Measurements from ENCODE around the gene ING3.
"Not testable (repeated sequence)": the region's sequence is repeated elsewhere in the genome, so short reads cannot be mapped to it uniquely, and the experiment has no call there.

The ING3 gene

DNA sequence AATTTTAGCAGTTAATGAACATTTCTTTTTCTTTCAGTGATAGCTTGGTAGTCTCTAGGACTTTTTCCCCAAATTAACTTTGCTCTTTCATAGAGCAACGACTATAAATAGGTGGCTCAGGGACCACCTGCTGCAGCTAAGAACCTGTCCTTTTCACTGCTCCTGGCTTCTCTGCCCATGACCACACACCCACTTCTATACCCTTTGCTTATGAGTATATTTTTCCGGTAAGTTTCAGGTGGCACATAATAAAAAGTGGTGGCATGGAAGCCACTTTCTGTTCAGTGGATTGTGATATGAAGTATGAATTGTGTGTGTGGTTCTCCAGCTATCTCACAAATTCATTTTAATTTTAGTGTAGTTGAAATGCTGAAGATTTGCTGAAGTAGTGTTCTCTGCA, 1.2 kb downstream of the ING3 start:
- DNase-seq = no peak

DNA sequence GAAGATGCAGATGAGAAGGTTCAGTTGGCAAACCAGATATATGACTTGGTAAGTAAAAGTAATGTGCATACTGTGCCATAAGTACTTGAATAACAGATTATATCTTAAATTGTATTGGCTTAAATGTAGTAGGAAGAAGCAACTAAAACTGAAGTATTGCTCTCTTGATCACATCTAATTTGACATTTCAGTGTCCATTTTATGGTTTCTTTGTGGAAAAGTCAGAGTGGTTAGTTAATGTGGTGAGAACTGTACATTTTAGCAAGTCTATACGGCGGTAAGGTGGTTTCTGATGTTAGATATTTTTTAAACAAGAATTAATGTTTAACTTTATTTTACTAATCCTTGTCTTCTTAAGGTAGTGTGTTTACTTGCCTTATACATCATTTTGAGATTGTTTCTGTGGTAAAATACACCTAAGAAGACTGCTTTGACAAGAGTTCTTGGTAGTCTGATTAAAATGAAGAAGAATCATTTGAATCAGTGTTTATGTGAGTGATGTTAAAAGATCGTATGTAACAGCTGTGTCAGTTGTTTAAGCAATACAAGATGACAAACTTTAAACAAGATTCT, 5.1 kb downstream of the ING3 start:
- DNase-seq = no peak

DNA sequence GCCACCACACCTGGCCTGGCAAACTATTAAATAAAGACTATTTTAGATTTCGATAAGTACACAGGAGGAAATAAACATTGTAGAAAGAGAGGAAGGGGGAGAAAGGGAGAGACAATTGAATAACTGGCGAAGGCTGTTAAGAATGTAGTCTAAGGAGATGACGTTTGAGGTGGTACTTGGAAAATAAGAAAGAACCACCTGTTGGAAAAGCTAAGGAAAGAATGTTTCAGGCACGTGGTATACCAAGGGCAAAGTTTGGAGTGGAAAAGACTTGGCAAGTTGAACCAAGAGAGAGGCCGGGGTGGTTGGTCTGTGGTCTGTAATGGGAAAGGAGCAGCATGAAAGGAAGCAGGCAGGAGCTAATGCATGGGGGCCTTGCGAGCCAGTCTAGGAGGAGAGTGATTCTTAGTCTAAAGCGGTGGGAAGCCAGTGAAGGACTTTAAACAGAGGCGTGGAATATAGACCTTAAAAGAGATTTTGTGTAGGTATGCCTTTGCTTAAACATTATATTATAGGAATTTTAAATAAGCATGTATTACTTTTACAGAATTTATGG, 9.4 kb downstream of the ING3 start:
- no peak for DNase-seq

DNA sequence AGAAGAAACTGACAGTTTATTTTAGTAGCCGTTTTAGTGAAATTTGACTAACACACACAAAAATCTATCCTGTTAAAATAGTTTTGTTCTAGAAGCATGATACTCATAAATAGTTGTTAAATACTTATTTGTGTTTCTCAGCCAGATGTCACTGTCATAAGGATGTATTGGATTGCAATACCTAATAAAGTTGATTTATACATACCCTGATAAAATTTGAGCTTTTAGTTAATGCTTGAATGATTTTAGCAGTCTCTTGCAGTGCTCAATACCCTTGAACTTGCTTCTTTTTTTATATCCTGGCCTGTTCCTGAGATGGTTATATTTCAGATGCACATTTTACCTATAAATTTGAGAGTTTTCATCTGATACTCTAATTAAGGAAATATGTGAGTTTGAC, 10.1 kb downstream of the ING3 start:
- DNase-seq = no peak

DNA sequence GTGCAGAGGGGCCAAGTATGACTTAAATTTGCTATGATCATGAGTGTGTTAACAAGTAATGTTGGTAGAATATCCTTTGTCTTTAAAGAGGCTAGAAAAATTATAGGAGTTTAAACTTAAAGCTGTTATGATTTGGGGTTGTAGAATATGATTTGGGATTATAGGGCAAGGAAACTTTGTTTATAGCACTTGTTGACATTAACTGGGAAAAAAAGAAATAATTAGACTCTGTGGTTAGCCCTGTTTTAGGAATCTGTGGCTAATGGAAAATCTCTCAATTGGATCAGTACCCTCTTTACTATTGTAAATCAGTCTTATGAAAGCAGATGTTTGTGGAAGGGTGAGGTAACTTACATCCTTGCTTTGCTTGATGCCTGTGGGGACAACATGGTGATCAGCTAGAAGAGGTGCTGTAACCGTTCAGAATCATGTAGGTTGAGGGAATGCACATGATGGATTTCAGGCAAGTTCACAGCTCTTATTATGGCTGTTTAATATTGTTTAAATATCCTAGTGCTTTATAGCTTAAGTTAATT, 11.1 kb downstream of the ING3 start:
- no peak for DNase-seq

DNA sequence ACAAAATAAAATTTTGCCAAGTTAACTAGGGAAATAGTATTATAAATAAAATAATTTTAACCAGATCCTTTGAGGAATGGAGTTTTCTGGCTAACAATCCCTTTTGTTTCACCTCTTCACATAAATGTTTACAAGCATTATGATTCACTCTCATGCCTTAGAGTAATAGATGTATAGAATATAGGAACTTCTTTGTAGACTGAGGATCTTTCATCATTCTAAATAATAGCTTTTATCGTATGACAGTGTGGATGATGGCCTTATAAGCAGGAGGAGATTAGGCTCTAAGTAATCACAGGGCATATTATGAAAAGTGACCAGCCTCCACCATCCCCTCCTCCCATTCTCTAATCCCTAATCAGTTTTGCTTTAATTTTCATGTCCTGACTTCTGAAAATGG, 13.5 kb downstream of the ING3 start:
- no peak for DNase-seq

DNA sequence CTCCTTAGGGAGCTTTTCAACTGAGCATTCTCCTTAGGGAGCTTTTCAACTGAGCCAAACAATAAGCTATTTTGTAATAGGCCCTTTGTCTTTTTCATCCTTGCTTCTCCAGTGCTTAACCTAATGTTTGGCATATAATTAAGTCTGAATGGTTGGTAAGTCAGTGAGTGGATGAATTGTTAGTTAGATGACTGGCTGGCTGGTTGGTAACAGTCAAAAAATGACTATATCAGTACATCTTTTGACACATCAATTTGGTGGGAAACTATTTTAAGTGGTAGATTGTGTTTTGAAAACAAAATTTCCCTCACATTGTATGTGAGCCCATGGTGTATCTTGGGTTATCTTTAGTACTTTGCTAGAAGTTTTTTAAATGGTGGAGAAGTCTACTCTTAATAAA, 16.4 kb downstream of the ING3 start:
- no peak for DNase-seq

DNA sequence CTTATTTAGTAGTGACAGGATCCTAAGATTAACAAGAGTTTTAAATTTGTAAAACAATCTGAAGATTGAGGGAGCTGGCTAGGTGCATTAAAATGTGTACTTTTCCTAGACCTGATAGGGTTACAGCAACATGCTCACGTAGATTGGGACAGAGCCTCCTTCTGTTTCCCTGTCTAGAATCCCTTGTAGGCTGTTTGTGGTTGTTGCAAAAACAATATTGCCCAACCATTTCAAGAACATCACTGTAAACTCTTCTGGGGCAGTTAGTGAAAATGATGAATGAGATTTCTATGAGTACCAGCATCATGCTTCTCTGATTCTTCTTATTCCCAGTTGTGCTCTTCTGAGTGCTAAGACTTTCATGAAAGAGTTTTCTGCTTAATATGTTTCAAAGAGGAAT, 23.3 kb downstream of the ING3 start:
- DNase-seq = no peak

DNA sequence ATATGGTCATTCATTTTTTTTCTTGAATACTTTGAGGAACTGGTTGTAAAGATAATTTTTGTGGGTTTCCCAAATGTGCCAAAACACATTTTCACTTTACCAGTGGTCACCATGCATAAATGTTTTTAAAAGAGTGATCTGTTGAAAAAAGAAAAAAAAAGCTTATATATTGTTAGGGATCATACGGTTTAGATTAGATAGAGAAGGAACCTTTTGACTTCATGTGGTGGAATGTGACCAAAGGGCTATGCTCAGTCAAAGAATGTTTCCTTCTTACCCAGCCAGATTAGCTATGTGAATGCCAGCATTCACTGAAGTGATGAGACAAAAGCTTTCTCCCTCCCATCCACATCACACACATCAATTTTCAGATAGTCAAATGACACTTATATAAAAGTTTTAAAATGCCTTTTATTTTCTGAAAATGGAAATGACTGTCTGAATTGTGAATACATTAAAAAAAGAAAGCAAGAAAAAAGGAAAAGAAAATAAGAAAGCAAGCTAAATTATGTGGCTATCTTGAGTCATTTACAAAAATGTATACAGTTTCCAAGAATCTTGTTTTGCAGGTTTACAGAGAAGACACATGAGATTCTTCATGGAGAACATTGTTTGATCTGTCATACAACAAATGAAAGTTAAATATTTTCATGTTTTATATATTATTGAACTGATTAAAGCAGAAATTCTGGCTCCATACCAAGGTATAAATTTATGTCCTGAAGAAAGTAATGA, 29.4 kb downstream of the ING3 start:
- no peak for DNase-seq

DNA sequence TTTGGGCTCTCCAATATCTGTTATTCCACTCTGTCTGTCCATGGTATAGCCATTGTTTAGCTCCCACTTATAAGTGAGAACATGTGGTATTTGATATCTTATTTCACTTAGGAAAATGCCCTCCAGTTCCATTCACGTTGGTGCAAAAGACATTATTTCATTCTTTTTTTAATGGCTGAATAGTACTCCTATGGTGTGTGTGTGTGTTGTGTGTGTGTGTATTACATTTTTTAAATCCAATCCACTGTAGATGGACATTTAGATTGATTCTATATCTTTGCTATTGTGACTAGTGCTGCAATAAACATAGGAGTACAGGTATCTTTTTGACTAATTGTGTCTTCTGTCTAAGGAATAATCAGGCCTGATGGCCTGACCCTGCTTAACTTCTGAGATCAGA, 30.5 kb downstream of the ING3 start:
- no peak for DNase-seq

DNA sequence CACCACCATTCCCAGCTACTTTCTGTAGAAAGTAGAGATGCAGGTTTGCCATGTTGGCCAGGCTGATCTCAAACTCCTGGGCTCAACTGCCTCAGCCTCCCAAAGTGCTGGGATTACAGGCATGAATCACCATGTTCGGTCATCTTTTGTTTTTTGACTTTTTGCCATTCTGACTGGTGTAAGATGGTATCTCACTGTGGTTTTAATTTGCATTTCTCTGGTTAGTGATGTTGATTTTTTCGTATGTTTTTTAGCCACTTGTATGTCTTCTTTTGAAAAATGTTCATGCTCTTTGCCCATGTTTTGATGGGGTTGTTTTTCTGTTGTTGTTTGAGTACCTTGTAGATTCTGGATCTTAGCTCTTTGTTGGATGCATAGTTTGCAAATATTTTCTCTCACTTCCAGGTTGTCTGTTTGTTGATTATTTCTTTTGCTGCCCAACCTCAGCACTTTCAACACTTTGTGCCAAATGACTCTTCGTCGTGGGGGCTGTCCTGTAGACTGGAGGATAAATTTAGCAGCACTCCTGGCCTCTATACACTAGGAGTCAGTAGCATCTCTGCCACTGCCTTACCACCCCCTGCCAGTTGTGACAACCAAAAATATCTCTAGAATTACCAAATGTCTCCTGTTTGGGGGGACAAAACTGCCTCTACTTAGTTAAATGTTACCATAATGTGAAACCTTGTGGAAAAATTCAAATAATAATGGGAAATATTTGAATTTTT, 31.5 kb downstream of the ING3 start:
- no peak for DNase-seq

DNA sequence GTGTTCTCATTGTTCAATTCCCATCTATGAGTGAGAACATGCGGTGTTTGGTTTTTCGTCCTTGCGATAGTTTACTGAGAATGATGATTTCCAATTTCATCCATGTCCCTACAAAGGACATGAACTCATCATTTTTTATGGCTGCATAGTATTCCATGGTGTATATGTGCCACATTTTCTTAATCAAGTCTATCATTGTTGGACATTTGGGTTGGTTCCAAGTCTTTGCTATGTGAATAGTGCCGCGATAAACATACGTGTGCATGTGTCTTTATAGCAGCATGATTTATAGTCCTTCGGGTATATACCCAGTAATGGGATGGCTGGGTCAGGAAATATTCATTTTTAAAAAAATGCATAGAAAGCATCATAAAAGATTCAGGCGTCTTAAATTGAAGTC, 33.0 kb downstream of the ING3 start:
- DNase-seq = not testable (repeated sequence)

DNA sequence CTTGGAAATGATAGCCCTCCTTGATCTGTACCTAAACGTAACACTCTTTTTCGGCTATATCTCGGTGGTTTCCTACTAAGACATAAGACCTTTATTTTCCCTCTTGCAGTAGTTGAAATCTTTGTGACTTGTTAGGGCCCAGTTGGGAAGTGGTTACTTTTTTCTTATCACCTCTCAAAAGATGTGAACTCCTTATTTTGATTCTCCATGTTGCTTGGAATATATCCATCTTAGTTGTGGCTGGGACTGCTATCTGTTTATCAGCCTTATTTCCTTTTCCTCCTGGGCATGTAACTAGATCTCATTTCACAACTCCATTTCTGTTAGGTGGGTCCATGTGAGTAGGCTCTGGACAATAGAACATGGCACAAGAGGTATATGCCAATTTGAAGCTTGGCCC, 33.8 kb downstream of the ING3 start:
- no peak for DNase-seq

DNA sequence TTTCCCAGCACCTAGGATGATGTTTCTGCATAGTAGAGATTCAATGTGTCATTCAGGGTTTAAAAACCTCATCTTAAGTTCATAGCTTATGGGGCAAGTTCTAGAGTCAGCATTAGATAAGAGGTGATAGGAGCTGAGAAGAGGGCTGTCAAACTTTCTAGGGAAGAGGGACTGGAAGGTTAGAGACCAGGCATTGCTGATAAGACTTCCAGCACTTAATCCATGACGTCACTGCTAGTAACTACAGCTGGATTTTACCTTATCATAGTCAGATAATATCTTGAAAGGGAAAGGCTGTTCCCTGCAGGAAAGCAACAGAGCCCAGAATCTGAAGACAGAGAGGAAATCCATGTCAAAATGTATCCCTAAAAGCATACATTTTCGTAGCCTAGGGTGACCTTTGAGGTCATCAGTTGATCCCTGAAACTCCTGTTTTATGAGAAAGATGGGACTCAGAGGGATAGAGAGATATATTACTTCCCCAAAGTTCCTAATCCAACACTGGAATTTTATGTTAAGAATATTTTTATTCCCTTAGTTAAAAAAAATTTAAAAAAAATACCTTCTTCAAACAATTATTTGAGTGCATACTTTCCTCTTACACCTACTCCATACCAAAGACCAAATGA, 34.7 kb downstream of the ING3 start:
- DNase-seq = no peak

DNA sequence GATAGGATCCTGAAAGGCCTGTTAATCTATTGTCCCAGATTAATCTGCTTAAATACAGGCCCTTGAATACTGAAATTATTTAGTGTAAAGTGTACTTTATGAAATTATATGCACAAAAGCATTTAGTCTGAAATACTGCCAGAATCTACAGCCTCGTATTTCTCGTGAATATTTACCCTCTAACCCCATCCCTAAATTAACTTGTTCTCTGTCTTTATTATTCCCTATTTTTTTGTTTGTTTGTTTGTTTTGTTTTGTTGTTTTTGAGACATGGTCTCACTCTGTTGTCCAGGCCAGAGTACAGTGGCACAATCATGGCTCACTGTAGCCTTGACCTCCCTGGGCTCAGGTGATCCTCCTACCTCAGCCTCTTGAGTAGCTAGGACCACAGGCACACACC, 35.3 kb downstream of the ING3 start:
- DNase-seq = no peak

DNA sequence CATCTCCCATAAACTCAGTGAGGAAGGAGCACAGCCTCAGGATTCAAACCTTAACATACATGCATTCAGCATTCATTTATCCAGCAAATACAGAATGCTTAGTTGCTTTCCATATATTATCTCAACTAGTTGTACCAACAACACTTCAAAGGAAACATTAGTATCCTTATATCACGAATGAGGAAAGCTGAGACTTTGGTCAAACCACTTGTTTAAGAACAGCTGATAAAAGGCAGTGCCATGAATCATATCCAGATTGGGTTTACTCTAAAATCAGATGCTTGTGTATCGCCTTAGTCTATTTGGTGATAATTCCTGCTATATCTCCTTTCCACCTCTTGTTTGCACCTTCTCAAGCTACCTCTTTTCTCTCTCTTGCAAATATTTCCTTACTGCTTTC, 36.1 kb downstream of the ING3 start:
- no peak for DNase-seq

DNA sequence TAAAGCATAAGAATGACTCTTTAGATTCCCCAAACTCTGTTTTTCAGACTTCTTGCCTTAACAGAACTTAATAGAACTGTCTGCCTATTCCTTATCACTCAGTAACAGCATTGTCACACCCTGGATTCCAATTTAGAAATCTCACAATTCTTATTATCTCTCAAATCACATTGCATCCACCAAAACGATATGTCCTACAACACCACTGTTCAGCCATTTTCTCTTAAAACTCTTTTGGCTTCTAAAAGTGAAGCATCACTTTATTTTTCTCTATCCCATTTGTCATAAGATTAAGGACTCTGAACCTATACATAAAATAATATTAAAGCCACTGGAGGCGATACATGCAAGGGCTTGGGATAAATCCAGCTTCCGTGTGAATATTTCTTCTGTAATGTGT, 36.7 kb downstream of the ING3 start:
- DNase-seq = no peak

DNA sequence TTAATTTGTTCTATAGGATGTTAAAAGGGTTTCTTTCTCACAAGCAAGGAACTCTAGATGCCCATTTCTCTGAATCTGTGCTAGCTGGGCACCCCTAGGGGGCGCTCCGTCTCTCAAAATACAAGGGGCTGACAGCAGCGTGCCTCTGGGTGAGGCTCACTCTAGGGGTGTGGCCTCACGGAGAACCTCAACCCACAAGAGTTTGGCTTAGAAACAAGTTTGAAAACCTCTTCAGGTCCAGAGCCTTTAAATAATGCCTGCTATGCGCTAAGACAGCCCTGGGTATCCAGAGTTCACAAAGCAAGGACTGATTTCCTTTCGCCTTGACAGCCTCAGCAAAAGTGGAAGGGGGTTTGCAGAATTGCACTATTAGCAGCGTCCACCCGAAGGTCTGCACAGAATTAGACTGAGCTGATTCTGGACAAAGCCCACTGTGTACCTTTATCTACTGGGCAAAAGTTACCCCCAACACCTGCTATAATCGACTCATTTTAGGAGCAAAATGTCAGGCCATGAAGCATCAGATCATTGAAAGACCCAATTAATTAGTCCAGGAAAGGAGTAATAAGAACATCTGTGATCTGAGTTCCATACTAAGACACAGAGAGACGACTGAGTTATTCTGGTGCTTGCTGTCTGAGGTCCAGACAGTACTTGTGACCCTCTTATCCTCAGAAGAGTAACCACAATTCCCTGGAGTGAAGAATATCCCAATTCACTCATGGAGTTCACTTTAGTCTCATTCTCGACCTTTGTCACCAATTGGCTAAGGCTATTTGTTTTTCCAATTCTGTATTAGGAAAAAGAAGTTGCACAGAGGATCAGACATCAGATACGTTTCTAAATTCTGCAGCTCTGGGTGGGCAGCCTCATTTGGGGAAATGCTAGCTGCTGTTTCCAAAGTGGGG, 37.4 kb downstream of the ING3 start:
- DNase-seq = peak; percentile 16

DNA sequence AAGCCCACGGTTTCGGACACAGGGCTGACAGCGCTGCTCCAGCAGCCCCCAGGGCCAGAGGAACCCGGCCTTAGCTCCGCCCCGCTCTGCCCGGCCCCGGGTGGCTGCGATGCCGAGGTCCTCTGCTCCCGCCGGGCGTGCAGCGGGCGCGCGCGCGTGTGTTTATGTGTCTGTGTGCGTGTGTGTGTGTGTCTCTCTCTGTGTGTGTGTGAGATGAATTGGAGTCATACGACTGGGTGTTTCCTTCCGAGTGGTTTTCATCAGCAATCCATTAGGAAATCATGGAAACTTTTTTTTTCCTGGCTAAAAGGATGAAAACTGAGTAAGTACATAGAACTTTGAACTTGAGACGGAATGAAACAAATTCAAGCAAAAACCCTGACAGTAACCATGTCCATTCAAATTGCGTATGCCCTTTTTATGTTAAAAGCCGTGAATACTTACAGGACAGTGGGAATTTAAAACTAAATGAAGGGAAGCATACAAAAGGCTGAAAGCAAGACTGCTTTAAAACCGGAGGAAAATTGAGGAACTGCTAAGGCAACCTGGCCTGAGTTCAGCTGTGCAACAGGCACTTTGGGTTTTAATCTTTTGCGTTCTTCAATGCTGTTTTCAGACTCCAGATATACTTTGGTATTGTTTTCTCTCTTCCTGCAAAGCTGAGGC, 38.1 kb downstream of the ING3 start, which contains the start of gene CPED1:
Gene CPED1, plus strand, starts transcription at position 121 of the 666 bp plus-strand sequence. CDS start 911 bp downstream, outside the sequence.
- no peak for DNase-seq

DNA sequence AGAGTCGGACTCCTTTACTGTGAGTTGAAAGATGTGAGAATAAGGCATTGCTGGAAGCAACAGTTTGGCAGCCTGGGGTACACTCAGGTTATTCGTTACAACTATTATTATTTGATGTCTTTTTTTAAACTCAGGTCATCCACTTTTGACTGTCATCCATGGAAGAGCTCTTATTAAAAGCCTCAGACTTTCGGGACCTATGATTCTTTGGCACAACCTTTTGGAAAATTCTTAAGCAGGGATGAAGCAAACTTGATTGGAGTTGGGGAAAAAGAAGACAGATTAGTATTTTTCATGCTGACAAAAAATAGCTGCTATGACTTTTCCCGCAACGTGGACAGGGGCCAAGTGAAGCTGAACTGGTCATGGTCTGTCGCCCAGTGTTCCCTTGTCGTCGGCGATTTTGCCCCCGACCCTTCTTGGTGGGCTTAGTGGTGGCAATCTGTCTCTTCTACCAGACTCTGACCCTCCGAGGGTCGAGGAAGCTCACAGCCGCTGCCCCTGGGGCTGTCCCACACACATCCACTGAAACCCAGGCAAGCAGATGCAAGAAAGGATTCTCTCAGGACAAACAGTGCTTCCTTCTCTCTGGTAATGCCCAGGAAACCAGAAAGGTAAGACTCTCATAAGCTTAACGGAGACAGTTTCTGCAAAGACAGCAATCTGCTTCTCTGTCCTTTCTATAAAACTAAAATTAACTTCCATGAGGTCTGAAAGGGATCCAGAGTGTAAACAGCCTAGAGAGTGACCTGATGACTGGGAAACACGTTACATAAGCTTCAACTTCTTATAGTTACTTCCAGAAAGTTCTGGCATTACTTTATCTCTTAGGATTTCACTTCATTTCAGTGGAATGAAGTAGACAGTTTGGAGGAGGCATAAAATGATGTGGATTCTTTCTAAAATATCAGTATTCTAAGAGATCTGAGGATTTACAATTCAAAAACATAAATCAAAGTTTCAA, 39.0 kb downstream of the ING3 start:
- DNase-seq = no peak

Measured in NCI-H2171 (cell line).